PC-9 (cell line): Measurements from ENCODE around the gene MAPKAP1.

Experiments used
- EZH2 ChIP-seq: fragments of 200-600 bp; sonication (generic); IDR thresholded peaks from 2 replicates; pipeline ENCODE4 v1.8.0; 2017; ENCODE audit warnings: antibody characterized with exemption, low read depth
- TF ChIP-seq, protein P1 (sequence below): fragments of 200-600 bp; sonication (generic); conservative IDR thresholded peaks from 2 replicates; pipeline ENCODE4 v1.6.1; 2017; ENCODE audit warnings: mixed run types, antibody characterized with exemption, mild to moderate bottlenecking, moderate library complexity

DNA sequence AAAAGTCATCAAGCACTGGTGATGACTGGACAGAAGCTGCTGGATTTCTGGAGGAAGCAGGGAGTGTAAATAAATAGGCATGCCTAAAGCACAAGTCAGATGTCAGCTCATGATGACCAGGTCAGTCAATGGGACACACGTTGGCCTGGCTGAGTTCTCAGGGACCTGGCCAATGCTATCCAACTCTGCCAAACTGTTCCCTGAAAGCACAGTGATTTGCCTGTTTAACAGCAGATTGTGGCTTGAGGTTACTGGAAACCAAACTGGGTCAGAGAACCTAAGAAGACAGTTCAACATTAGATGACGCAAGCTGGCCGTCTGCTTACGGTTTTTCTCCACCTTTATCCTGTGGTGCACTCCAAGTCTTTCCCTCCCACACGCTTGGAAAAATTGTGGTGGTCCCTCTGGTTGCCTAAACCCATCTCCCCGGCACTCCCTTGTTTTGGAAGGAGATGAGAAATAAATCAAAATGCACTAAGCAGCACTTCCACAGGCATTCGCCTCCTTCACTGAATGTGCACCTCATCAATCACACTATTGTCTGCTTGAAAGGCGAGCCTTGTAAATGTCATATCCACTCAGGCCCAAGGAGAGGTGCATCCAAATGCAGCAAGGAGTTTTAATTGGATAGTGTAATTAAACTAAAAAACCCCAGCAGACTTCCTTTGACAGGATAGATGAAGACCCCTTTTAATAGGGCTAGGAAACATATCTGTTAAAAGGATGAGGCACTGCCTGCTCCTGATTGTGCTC is 245.9 kb downstream of the MAPKAP1 start:
- TF ChIP-seq, protein P1, sequence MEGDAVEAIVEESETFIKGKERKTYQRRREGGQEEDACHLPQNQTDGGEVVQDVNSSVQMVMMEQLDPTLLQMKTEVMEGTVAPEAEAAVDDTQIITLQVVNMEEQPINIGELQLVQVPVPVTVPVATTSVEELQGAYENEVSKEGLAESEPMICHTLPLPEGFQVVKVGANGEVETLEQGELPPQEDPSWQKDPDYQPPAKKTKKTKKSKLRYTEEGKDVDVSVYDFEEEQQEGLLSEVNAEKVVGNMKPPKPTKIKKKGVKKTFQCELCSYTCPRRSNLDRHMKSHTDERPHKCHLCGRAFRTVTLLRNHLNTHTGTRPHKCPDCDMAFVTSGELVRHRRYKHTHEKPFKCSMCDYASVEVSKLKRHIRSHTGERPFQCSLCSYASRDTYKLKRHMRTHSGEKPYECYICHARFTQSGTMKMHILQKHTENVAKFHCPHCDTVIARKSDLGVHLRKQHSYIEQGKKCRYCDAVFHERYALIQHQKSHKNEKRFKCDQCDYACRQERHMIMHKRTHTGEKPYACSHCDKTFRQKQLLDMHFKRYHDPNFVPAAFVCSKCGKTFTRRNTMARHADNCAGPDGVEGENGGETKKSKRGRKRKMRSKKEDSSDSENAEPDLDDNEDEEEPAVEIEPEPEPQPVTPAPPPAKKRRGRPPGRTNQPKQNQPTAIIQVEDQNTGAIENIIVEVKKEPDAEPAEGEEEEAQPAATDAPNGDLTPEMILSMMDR: no peak
- no peak for TF ChIP-seq EZH2
